ENCODE measurements around the gene FALEC. TPM values are rescaled to one million over a fixed set of nuclear protein-coding genes. Genes with fewer than 3 reads are reported as not detected.

FALEC gene
- total and polyA plus RNA-seq, 2 of the 8 experiments (the other 6 are each of a cell fraction or from before 2014, with no cell fraction given), result not detected

GRCh38 chr1:150530491-150531159, 15.1 kb downstream of the FALEC start:
- Histone ChIP-seq H3K14ac (ENCODE audit: insufficient read length) (no peak overlapping the region), H3K27ac (ENCODE audit: low read depth, low read length) (no peak overlapping the region), H2BK20ac (ENCODE audit: low read length) (no peak overlapping the region), H3K79me1 (ENCODE audit: low read depth, low read length) (no peaks in the 10 kb centered on the region), H3K27me3 (replicated peaks in 1 of 4; ENCODE audit: control insufficient read depth in 3 of 4, extremely low read depth in 1 of 4, insufficient read depth in 3 of 4, low read length in 3 of 4) (no peaks in the 10 kb centered on the region), H4K8ac (ENCODE audit: extremely low read depth, insufficient read depth, low read length) (no peak overlapping the region), H3K4me1 (replicated peaks in 1 of 4; ENCODE audit: control insufficient read depth in 3 of 4, insufficient read depth in 4 of 4, low read length in 3 of 4) (peaks cover 0 to 2% (median 0%) of the 10 kb centered on the region in 4 experiments; a peak in 3 of 7 replicates), H3K79me2 (ENCODE audit: control insufficient read depth in 1 of 2, insufficient read depth in 2 of 2, low read length in 2 of 2) (no peaks in the 10 kb centered on the region), H4K5ac (ENCODE audit: insufficient read length, low read depth, low read length) (no peak overlapping the region), H2AK5ac (ENCODE audit: low read depth, low read length) (no peak overlapping the region), H2BK12ac (ENCODE audit: low read depth, low read length) (no peak overlapping the region), H4K20me1 (replicated peaks in 1 of 2; ENCODE audit: control insufficient read depth in 1 of 2, insufficient read depth in 2 of 2, low read length in 2 of 2) (no peaks in the 10 kb centered on the region), H3K4me3 (ENCODE audit: extremely low read depth in 1 of 4, insufficient read depth in 2 of 4, low read depth in 3 of 4, low read length in 4 of 4) (no peak overlapping the region), H3K23ac (ENCODE audit: insufficient read length) (no peak overlapping the region), H3K4me2 (ENCODE audit: insufficient read depth in 1 of 2, low read depth in 2 of 2, low read length in 2 of 2) (no peak overlapping the region), H3K9ac (replicated peaks in 1 of 4; ENCODE audit: extremely low read depth in 1 of 4, low read depth in 3 of 4, low read length in 3 of 4) (no peak overlapping the region), H3K23me2 (ENCODE audit: low read depth, low read length) (no peaks in the 10 kb centered on the region), H3K18ac (ENCODE audit: extremely low read depth, low read length) (no peak overlapping the region), H2BK5ac (ENCODE audit: low read depth, low read length) (no peak overlapping the region), H2BK15ac (ENCODE audit: low read length) (no peak overlapping the region), H3K4ac (replicated peaks; ENCODE audit: insufficient read length, low read depth, low read length) (no peak overlapping the region), H3K9me3 (ENCODE audit: insufficient read depth in 2 of 2, low read depth in 1 of 2, low read length in 1 of 2) (no peaks in the 10 kb centered on the region), H3K56ac (replicated peaks; ENCODE audit: insufficient read length, low read depth, low read length) (no peak overlapping the region), H2AFZ (ENCODE audit: low read length) (no peak overlapping the region), H4K91ac (replicated peaks; ENCODE audit: insufficient read length, low read length) (no peak overlapping the region), H2BK120ac (replicated peaks; ENCODE audit: low read depth, low read length) (no peak overlapping the region), H3K36me3 (ENCODE audit: control insufficient read depth in 2 of 4, insufficient read depth in 4 of 4, low read length in 3 of 4) (no peaks in the 10 kb centered on the region)
- ChIA-PET POLR2A (ENCODE audit: partially characterized antibody) (interaction anchor here (1.1 to 2.7 kb wide), 3 partner anchors 15 to 48 kb away, joined by 3 to 10 read pairs (median 4); partner anchors contain the start of genes FALEC and MCL1), CTCF (ENCODE audit: partially characterized antibody) (interaction anchor here (0.7 to 14.2 kb wide), 9 partner anchors 13 to 283 kb away, joined by 3 to 253 read pairs (median 10); partner anchors contain the start of genes ADAMTSL4, ECM1 and FALEC)
- WGBS, 2 experiments (ENCODE audit: extremely low coverage in 1 of 2, insufficient coverage in 1 of 2, insufficient read length in 1 of 2, insufficient replicate concordance in 2 of 2, low coverage in 1 of 2, low lambda C conversion rate in 2 of 2, missing lambda C conversion rate in 1 of 2), result 96% methylated on average over 14 of the region's 14 CpGs; no CpG with 5 or more reads in 1 of the 2 experiments
- DNase-seq (ENCODE audit: low read depth in 1 of 2, low spot score in 2 of 2), result no peak
- no peak for TF ChIP-seq ASH2L (IDR thresholded peaks at IDR 0.05; ENCODE audit: low read length)
- TF ChIP-seq KDM1A (IDR thresholded peaks at IDR 0.05; ENCODE audit: borderline replicate concordance, low read length), result no peak
- no peak for TF ChIP-seq CHD2 (IDR thresholded peaks at IDR 0.05; ENCODE audit: low read length)
- TF ChIP-seq POLR2A (IDR thresholded peaks at IDR 0.05; ENCODE audit: control extremely low read depth in 1 of 2, low read depth in 2 of 2, low read length in 2 of 2), result no peak
- TF ChIP-seq BRCA1 (IDR thresholded peaks at IDR 0.05; ENCODE audit: low read depth, low read length), result no peak
- TF ChIP-seq GTF2F1 (IDR thresholded peaks at IDR 0.05; ENCODE audit: borderline replicate concordance, low read depth, low read length), result no peak
- no peak for TF ChIP-seq KDM5A (IDR thresholded peaks at IDR 0.05; ENCODE audit: low read length)
- no peak for TF ChIP-seq SIX5 (IDR thresholded peaks at IDR 0.05; ENCODE audit: low read depth, low read length)
- TF ChIP-seq POU5F1 (IDR thresholded peaks at IDR 0.05; ENCODE audit: low read depth, low read length), result no peak
- no peak for TF ChIP-seq CREB1 (IDR thresholded peaks at IDR 0.05)
- TF ChIP-seq POLR2AphosphoS5 (IDR thresholded peaks at IDR 0.05; ENCODE audit: low read depth, low read length), result no peak
- FAIRE-seq, result no peak
